Astrocyte of the spinal cord (primary cell): Measurements from ENCODE around the gene SELENOV.

ENCODE experiments used
- DNase-seq: peaks from one replicate; pipeline ENCODE4 v3.0.0; 2011; ENCODE audit warnings: low read depth, low spot score
- H3K4me3 ChIP-seq: 2 replicates; pipeline ENCODE4 v1.5.1; 2011; ENCODE audit warnings: low read depth, mild to moderate bottlenecking, low read length, moderate library complexity
- in situ Hi-C: cut with HindIII; loops from 2 replicates; pipeline ENCODE4 v1.10.0; 2017; ENCODE audit warnings: low sequenced_read_pairs
- TF ChIP-seq, protein P1 (sequence below): IDR thresholded peaks from 2 replicates; pipeline ENCODE4 v1.5.1; 2012; ENCODE audit warnings: low read depth, mild to moderate bottlenecking, low read length, inconsistent platforms

SELENOV gene

GRCh38 chr19:39540333-39540673 lies 25.4 kb downstream of the SELENOV start:
- no peak for DNase-seq
- H3K4me3 ChIP-seq: no peak overlapping the region
- TF ChIP-seq, protein P1, sequence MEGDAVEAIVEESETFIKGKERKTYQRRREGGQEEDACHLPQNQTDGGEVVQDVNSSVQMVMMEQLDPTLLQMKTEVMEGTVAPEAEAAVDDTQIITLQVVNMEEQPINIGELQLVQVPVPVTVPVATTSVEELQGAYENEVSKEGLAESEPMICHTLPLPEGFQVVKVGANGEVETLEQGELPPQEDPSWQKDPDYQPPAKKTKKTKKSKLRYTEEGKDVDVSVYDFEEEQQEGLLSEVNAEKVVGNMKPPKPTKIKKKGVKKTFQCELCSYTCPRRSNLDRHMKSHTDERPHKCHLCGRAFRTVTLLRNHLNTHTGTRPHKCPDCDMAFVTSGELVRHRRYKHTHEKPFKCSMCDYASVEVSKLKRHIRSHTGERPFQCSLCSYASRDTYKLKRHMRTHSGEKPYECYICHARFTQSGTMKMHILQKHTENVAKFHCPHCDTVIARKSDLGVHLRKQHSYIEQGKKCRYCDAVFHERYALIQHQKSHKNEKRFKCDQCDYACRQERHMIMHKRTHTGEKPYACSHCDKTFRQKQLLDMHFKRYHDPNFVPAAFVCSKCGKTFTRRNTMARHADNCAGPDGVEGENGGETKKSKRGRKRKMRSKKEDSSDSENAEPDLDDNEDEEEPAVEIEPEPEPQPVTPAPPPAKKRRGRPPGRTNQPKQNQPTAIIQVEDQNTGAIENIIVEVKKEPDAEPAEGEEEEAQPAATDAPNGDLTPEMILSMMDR: no peak
- in situ Hi-C loops: no loop called here

DNA sequence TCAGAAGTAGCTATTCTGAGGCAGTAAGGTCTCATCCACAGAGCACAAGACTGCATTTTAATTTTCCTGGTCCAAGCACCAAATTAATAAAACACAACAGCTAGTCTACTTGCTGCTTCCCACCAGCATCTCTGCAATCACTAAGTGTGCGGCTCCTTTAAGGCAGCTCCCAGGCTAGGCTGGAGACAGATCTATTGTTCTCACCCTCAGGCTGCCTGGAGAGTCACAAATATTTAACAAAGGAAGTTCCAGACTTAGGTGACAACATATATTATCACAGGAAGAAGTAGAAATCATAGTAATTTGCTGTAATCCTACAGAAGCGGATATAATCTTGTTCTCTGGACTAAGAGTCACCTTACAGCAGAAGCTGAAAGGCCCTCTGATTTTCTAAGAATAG lies 27.3 kb downstream of the SELENOV start:
- H3K4me3 ChIP-seq: no peak overlapping the region
- in situ Hi-C loops: no loop called here
- DNase-seq: no peak
- TF ChIP-seq, protein P1: no peak

DNA sequence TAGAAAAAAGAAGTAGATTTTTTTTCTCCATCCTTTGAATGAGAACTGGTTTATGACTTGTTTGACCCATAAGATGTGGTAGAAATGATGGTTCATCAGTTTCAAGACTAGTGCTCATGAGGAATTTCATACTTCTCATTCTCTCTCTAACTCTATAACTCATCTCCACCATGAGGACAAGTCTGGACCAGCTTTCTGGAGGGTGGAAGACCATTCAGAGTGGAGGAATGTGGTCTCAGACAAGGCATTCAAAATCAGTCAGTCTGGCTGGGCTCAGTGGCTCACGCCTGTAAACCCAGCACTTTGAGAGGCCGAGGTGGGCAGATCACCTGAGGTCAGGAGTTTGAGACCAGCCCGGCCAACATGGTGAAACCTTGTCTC lies 28.5 kb downstream of the SELENOV start:
- TF ChIP-seq, protein P1: no peak
- in situ Hi-C loops: no loop called here
- H3K4me3 ChIP-seq: no peak overlapping the region
- no peak for DNase-seq

GRCh38 chr19:39544226-39544903 lies 29.4 kb downstream of the SELENOV start:
- in situ Hi-C loops: no loop called here
- no peak overlapping the region for H3K4me3 ChIP-seq
- no peak for DNase-seq
- TF ChIP-seq, protein P1: no peak

GRCh38 chr19:39544911-39545310 lies 30.0 kb downstream of the SELENOV start:
- DNase-seq: no peak
- in situ Hi-C loops: no loop called here
- H3K4me3 ChIP-seq: no peak overlapping the region
- TF ChIP-seq, protein P1: no peak

GRCh38 chr19:39546599-39546998 lies 31.7 kb downstream of the SELENOV start:
- no peak for DNase-seq
- in situ Hi-C loops: no loop called here
- TF ChIP-seq, protein P1: no peak
- no peak overlapping the region for H3K4me3 ChIP-seq
